Effector memory CD4-positive, alpha-beta T cell (primary cell): Measurements from ENCODE around the gene SMC6.

Experiments
- DNase-seq, 3 donors: peaks; one replicate each; pipeline ENCODE4 v3.0.0-alpha.2; 2020
- H3K27ac ChIP-seq: 2 replicates; pipeline ENCODE4 v1.7.0; 2013; ENCODE audit warnings: mild to moderate bottlenecking, low read length, moderate library complexity; ENCODE audit not compliant: insufficient read depth, poor library complexity, severe bottlenecking
- H3K27me3 ChIP-seq: replicated peaks from 2 replicates; pipeline ENCODE4 v1.7.0; 2013; ENCODE audit warnings: mild to moderate bottlenecking, low read length; ENCODE audit not compliant: insufficient read depth, control insufficient read depth, poor library complexity, severe bottlenecking
- H3K36me3 ChIP-seq: 2 replicates; pipeline ENCODE4 v1.7.0; 2013; ENCODE audit warnings: mild to moderate bottlenecking, low read length, moderate library complexity; ENCODE audit not compliant: control insufficient read depth, insufficient read depth
- H3K4me1 ChIP-seq: 2 replicates; pipeline ENCODE4 v1.7.0; 2013; ENCODE audit warnings: low read length, mild to moderate bottlenecking; ENCODE audit not compliant: control insufficient read depth, insufficient read depth, poor library complexity, severe bottlenecking
- H3K4me3 ChIP-seq: 2 replicates; pipeline ENCODE4 v1.7.0; 2013; ENCODE audit warnings: low read length, low read depth, mild to moderate bottlenecking; ENCODE audit not compliant: insufficient read depth, poor library complexity, severe bottlenecking
- H3K9me3 ChIP-seq: 2 replicates; pipeline ENCODE4 v1.7.0; 2013; ENCODE audit warnings: mild to moderate bottlenecking, low read length, moderate library complexity; ENCODE audit not compliant: control insufficient read depth

The SMC6 gene

DNA sequence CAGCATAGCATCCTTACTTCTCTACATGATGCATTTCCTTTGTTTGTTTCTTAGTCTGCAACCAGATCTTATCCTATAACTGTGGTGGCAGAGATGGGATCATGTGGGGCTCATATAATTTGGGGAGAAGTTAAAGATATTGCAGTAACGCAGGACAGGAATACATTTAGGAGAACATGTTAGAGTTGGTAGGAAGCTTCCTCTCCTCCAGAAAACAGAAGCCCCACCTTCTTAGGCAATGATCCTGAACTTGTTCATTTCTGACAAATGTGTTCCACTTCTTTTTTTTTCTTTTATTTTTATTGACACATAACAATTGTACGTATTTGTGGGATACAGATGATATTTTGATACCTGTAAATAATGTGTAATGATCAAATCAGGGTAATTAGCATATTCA, 113.2 kb downstream of the SMC6 start:
- H3K27me3 ChIP-seq: no peaks in the 10 kb centered on the region
- no peak for DNase-seq
- H3K36me3 ChIP-seq: no peaks in the 10 kb centered on the region
- no peak overlapping the region for H3K4me3 ChIP-seq
- H3K4me1 ChIP-seq: no peaks in the 10 kb centered on the region
- no peak overlapping the region for H3K27ac ChIP-seq
- H3K9me3 ChIP-seq: no peaks in the 10 kb centered on the region

DNA sequence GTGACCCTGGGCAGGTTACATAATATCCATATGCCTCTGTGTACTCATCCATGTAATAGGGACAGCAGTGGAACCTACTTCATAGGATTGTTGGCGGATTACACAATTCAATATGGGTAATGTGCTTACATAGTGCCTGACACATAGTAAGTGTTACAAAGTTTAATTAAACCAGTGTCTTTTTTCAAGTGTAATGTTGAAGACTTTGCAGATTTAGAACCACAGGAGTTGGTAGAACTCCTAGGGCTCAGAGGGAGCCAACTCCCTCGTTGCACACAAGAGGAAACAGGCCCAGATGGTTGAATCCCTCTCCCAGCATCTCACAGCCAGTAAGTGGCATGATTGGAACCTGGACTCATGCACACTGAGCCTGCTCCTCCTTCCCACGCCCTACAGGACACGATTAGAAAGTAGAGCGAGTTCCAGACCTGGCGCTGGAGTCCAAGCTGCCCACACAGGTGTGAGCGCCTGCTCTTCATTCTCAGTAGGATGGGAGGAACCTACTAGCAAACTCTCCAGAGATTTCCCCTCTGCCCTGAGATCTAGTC, 115.3 kb downstream of the SMC6 start:
- no peaks in the 10 kb centered on the region for H3K27me3 ChIP-seq
- no peak overlapping the region for H3K4me3 ChIP-seq
- no peak overlapping the region for H3K27ac ChIP-seq
- H3K9me3 ChIP-seq: no peaks in the 10 kb centered on the region
- H3K4me1 ChIP-seq: no peaks in the 10 kb centered on the region
- no peaks in the 10 kb centered on the region for H3K36me3 ChIP-seq
- no peak for DNase-seq

DNA sequence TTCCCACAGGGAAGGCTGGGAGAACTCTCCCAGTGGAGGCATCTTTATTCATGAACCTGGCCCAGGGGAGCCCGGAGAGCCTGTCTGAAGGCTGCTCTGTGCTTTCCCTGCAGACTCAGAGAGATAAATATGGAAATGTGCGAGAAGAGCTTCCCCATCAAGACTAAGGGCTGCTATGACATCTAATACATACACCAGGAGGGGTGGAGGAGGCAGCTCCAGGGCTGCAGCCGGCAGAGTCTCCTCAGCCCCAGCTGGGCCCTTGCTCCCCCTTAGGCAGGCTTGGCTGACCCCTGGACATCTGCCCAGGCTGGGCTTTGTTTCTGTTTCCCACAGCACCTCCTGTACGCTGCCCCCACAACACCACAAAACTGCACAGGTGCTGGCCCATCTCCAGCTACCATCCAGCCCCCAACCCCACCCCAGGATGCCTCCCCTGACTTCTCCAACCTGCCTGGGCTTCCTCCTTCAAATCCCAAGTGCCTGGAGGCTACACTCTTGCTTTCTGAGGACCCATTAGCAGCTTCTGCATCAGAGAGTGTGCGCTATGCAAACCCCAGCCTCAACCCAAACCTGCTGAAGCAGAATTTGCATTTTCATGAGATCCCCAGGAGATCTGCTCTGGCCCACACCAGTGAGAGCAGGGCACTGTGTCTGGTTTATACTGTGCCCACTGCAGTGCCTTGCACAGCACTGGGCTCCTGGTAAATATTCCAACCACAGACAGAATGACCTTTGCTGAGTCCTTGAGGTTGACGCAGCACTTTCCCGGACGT, 116.3 kb downstream of the SMC6 start:
- Histone ChIP-seq H3K4me3 (no peak overlapping the region), H3K27ac (no peak overlapping the region), H3K4me1 (no peaks in the 10 kb centered on the region), H3K27me3 (no peaks in the 10 kb centered on the region), H3K9me3 (no peaks in the 10 kb centered on the region), H3K36me3 (no peaks in the 10 kb centered on the region)
- no peak for DNase-seq

DNA sequence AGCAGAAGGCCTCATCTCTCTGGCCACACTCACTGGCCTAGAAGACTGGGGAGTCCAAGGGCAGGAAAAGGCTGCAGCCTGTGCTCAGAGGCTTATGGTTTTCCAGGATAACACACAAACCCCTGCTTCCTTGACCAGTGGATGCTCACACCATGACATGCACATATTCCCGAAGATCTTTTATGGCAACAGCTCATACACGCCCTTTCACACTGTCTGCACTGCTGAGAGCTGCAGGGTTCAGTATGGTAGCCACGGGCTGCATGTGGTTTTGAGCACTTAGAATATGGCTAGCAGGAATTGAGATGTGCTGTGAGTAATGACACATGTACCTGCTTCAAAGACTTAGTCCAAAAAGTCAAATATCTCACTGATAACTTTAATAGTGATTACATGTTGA, 117.4 kb downstream of the SMC6 start:
- Histone ChIP-seq H3K36me3 (no peaks in the 10 kb centered on the region), H3K4me3 (no peak overlapping the region), H3K27me3 (no peaks in the 10 kb centered on the region), H3K27ac (no peak overlapping the region), H3K9me3 (no peaks in the 10 kb centered on the region), H3K4me1 (no peaks in the 10 kb centered on the region)
- DNase-seq: no peak

DNA sequence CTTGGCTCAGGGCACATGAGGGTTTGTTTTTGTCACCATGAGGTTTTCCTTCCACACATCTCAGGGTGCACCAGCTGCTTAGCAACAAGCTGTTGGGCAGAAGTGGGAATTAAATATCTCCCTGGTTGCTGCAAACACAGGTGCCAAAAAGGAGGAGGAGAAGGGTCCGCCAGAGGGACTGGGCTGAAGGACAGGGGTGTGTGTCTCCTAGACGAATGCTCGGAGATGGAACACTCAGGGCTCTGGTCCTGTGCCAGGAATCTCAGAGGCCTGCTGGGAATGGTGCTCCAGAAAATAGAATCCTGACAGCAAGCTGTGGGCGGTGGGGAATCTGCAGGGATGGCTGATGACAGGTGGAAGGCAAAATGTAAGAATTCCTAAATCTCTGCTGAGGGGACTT, 118.6 kb downstream of the SMC6 start:
- DNase-seq: no peak

DNA sequence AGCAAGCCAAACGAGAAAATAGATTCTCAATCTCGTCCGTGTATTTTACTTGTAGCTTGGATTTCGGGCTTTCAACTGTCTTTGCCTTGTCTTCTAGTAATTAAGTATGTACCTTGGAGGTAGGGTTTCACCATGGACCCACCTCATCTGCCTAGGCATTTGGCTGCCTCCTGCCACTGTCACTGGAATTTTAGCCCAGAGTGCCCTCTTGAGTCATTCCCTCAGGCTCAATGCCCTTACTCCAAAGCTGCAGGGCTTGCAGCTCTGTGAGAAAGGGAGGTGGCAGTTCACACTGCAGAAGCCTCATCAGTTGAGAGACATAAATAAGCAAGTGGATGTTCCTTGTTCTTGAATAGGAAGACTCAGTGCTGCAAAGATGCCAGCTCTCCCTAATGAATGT, 123.5 kb downstream of the SMC6 start:
- no peaks in the 10 kb centered on the region for H3K9me3 ChIP-seq
- no peak overlapping the region for H3K4me3 ChIP-seq
- no peaks in the 10 kb centered on the region for H3K4me1 ChIP-seq
- H3K36me3 ChIP-seq: no peaks in the 10 kb centered on the region
- DNase-seq: no peak
- H3K27ac ChIP-seq: no peak overlapping the region
- no peaks in the 10 kb centered on the region for H3K27me3 ChIP-seq

More for the DNA sequence above, 118.6 kb downstream of the SMC6 start:
- Histone ChIP-seq H3K9me3 (no peaks in the 10 kb centered on the region), H3K4me3 (no peak overlapping the region), H3K4me1 (no peaks in the 10 kb centered on the region), H3K27me3 (no peaks in the 10 kb centered on the region), H3K36me3 (no peaks in the 10 kb centered on the region), H3K27ac (no peak overlapping the region)

DNA sequence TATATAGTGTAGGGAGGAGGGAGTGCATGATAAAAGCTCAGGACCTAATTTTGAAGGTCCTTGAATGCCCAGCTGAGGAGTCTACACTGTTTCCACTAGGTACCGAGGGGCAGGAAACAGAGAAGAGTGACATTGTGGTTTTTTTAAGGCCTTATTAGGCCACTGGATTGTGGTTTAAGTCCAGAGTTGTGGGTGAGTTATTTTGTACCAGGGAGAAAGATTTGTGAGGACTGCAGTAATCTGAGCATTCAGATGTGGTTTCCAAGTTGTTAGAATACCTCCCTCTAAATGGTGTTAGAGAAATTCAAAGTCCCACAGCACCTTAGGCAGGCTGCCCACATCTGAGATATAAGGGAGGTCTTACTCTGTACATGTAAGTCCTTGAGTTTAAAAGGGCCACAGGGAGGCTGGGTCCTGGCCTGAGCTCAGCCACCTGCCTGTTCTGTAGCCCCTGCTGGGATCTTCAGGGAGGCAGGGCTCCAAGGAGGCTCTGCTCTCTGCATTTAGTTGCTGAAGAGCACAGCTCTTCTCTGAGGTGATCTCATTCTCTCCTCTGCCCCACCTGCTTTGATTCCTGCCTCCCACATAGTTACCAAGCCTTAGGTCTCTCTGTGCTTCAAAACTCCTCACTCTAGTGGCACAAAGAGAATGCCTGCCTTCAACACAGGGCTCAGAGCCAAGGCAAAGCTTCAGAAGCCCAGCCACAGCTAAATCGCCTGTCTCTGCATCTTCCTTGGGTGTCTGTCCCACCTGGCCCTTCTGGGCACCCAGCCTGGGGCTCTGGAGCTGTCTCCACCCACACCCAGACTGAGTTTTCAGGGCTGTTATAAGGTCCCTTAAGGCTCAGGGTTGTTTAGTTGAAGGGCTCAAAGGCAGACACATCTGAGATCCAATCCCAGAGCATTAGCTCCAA, 125.0 kb downstream of the SMC6 start:
- Histone ChIP-seq H3K27ac (no peak overlapping the region), H3K4me1 (no peaks in the 10 kb centered on the region), H3K36me3 (no peaks in the 10 kb centered on the region), H3K9me3 (no peaks in the 10 kb centered on the region), H3K27me3 (no peaks in the 10 kb centered on the region), H3K4me3 (no peak overlapping the region)
- no peak for DNase-seq

DNA sequence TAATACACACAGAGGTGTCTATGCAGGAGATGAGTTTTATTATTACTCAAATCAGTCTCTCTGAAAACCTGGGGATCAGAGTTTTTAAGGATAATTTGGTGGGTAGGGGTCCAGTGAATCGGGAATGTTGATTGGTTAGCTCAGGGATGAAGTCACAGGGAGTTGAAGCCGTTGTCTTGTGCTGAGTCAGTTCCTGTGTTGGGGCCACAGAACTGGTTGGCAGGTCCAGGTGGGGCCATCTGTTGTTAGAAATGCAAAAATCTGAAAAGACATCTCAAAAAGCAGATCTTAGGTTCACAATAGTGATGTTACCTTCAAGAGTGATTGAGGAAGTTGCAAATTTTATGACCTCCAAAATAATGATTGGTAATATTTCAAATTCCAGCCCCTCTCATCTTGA, 126.2 kb downstream of the SMC6 start:
- Histone ChIP-seq H3K27me3 (no peaks in the 10 kb centered on the region), H3K27ac (no peak overlapping the region), H3K4me1 (no peaks in the 10 kb centered on the region), H3K4me3 (no peak overlapping the region), H3K36me3 (no peaks in the 10 kb centered on the region), H3K9me3 (no peaks in the 10 kb centered on the region)
- no peak for DNase-seq

DNA sequence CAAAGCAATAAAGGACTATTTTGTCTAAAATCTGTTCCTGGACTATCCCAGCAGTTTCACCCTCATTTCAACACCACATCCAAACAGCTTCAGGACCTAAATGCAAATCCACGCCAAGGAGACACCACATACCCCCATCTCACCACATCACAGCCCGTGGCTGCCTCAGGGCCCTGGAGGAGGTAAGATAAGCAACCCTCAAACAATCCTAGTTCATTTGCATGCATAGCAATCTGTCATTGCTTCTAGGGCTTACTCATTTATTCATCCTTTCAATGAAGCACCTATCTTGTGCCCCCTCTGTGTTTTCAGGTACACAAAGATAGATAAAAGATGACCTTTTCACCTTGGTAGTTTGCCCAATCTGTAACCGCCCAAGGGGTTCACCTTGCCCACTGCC, 126.6 kb downstream of the SMC6 start:
- no peak overlapping the region for H3K27ac ChIP-seq
- H3K4me1 ChIP-seq: no peaks in the 10 kb centered on the region
- no peak overlapping the region for H3K4me3 ChIP-seq
- no peaks in the 10 kb centered on the region for H3K9me3 ChIP-seq
- DNase-seq: no peak
- H3K27me3 ChIP-seq: no peaks in the 10 kb centered on the region
- H3K36me3 ChIP-seq: no peaks in the 10 kb centered on the region

DNA sequence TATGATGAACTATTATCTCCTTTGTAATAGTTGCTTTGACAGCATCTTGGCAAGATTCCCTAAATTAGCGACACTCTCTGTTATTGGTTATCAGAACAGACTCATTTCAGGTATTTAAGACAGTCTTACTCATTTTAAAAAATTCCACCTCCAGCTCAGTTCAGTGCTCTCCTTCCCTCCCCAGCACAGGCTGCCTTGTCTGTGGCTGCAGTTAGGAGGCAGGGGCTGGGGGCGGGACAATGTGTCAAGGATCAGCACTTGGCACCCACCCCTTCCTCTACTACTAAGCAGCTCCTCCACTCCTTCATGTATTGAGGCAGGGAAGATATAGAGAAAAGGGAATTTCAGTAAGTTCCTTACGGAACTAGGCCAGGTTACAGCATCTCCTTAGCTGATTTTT, 128.2 kb downstream of the SMC6 start:
- no peaks in the 10 kb centered on the region for H3K36me3 ChIP-seq
- H3K9me3 ChIP-seq: no peaks in the 10 kb centered on the region
- no peak overlapping the region for H3K4me3 ChIP-seq
- H3K27ac ChIP-seq: no peak overlapping the region
- H3K4me1 ChIP-seq: no peaks in the 10 kb centered on the region
- H3K27me3 ChIP-seq: no peaks in the 10 kb centered on the region
- DNase-seq: no peak
